VCaP (cell line): Measurements from ENCODE around the gene ZNF71.

Experiments used
- H3K27ac ChIP-seq: fragments of 450-650 bp; 2 replicates; pipeline ENCODE4 v1.5.1; 2017
- TF ChIP-seq, protein P1 (sequence below): fragments of 450-650 bp; conservative IDR thresholded peaks from 2 replicates; pipeline ENCODE4 v1.5.1; 2017; ENCODE audit warnings: mild to moderate bottlenecking, moderate library complexity

ZNF71 gene

DNA sequence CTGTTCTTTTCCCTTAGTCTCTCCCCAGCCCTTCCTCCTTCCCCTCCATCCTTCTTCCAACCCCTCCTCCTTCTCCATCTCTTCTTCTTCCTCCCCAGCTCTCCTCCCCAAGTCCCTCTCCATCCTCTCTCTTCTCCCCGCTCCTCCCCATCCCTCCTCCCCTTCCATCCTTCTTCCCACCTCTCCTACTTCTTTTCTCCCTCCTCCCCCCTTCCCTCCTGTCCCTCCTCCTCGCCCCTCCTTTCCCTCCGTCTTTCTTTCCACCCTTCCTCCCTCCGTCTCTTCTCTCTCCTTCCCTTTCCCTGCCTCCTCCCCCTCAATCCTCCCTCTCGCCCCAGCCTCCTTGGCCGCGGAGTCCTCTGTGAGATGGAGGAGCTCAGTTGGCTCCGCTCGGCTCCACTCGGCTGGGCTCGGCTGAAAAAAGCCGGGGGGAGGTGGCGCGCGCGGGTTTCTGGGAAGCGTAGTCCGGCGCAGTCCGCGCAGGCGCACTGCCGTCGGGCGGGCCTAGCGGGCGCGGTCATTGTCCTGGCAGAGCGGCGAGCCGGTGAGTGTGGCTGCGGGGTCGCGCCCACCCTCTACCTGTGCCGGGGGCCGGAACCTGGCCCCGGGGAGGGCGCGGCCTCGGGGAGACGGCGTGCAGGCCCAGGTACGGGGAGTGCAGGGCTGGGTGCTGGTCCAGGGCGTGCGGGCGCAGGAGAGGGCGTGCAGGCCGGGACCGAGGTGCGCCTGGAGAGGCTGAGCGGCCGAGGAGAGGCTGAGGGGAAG, at the start of gene ZNF71:
TSS of gene ZNF71 (plus strand) at position 520 of the 765 bp plus-strand sequence. CDS start 6,257 bp downstream, outside the sequence.
- TF ChIP-seq, protein P1, sequence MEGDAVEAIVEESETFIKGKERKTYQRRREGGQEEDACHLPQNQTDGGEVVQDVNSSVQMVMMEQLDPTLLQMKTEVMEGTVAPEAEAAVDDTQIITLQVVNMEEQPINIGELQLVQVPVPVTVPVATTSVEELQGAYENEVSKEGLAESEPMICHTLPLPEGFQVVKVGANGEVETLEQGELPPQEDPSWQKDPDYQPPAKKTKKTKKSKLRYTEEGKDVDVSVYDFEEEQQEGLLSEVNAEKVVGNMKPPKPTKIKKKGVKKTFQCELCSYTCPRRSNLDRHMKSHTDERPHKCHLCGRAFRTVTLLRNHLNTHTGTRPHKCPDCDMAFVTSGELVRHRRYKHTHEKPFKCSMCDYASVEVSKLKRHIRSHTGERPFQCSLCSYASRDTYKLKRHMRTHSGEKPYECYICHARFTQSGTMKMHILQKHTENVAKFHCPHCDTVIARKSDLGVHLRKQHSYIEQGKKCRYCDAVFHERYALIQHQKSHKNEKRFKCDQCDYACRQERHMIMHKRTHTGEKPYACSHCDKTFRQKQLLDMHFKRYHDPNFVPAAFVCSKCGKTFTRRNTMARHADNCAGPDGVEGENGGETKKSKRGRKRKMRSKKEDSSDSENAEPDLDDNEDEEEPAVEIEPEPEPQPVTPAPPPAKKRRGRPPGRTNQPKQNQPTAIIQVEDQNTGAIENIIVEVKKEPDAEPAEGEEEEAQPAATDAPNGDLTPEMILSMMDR = no peak
- H3K27ac ChIP-seq = peak within 1 kb of the TSS; percentile 81

DNA sequence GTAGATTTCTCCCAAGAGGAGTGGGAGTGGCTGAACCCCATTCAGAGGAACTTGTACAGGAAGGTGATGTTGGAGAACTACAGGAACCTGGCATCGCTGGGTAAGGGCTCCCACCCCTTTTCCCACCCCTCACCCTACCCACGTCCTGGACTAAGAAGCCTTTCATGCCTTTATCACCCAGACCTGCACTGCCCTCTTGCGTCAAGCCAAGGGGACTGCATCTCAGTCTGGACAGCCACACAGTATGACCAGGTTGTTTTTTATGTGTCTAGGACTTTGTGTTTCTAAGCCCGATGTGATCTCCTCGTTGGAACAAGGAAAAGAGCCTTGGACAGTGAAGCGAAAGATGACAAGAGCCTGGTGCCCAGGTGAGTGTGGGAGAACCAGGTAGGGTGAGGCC, 47.6 kb upstream of the ZNF71 start:
- TF ChIP-seq, protein P1 = peak; percentile 76
- no peak overlapping the region for H3K27ac ChIP-seq

DNA sequence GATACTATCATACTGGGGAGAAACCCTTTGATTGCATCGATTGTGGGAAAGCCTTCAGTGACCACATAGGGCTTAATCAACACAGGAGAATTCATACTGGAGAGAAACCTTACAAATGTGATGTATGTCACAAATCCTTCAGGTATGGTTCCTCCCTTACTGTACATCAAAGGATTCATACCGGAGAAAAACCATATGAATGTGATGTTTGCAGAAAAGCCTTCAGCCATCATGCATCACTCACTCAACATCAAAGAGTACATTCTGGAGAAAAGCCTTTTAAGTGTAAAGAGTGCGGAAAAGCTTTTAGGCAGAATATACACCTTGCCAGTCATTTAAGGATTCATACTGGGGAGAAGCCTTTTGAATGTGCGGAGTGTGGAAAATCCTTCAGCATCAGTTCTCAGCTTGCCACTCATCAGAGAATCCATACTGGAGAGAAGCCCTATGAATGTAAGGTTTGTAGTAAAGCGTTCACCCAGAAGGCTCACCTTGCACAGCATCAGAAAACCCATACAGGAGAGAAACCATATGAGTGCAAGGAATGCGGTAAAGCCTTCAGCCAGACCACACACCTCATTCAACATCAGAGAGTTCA, 40.7 kb upstream of the ZNF71 start:
- no peak overlapping the region for H3K27ac ChIP-seq
- TF ChIP-seq, protein P1 = no peak

DNA sequence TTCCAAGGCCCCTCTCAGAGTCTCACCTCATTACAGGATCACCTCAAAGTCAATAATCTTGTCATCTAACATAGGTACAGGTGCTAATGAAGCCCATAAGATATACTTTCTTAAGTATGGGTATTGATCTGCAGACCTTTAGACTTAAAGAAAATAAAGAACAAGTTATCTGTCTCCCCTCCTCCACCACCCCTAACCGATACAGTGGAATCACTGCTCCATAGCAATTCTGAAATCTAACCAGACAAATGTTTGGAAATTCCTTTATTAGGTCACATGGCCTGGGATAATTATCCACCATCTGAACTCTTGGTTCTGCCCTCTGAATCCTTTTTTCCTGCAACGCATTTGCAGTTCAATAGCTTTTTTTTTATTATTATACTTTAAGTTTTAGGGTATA, 32.3 kb upstream of the ZNF71 start:
- H3K27ac ChIP-seq = no peak overlapping the region
- TF ChIP-seq, protein P1 = no peak

DNA sequence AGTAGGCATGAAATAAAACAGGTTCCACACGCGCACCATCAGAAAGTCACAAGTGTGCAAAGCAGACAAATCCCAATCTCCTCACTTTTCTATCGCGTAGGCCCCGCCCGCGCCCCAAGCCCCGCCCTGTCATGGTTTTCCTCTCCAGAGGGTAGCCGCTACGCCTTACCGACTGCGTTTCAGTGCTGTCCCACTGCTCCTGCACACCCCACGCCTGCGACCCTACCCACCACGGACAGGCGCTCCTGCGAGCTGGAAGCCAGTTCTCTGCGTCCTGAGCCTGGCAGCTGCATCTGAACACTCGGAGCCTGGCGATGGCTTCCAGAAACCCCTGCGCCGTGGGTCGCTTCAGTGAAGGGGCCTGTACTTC, 28.2 kb upstream of the ZNF71 start:
- TF ChIP-seq, protein P1 = no peak
- H3K27ac ChIP-seq = peak overlapping the region; percentile 83

DNA sequence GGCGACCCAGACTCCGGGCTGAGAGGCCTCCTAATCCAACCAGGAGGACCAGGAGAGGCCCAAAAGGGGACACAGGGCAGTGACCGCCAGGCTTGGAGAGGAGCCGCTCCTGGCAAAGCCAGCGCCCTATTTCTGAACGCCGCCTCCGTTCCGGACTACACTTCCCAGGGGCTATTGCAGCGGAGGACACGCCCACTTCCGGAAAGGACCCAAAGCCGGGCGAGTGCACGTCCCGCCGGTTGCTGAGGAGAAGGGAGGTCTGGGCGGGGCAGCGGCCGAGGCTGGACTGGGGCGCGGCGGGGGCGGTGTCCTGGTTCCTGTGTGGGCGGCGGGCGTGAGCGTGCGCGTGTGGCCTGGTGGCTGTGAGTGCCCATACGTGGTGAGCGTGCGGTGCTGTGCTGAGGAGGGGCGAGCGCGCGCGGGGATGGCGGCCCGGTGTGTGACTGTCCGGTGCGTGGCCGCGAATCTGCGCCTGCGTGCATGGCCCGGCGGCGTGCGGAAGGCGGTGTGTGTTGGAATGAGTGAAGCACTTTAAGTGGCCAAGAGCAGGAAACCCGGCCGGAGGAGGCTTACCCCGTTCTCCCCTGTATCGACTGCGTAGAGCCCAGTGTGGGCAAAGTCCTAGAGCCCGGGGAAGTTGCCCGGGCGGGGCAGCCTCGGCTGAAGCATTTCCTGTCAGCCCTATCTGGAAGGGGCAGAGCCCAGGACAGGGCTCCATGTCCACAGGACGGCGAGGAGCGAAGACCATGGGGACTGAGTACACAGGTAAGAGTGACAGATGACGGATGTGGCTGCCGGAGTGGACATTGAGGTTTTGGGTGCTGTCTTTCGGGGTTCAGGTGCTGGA, 27.6 kb upstream of the ZNF71 start, which contains the start of gene ZNF470:
TSS of gene ZNF470 (plus strand) at position 195 of the 847 bp plus-strand sequence. CDS start 2,844 bp downstream, outside the sequence.
- H3K27ac ChIP-seq = peak within 1 kb of the TSS; percentile 83
- TF ChIP-seq, protein P1 = no peak

DNA sequence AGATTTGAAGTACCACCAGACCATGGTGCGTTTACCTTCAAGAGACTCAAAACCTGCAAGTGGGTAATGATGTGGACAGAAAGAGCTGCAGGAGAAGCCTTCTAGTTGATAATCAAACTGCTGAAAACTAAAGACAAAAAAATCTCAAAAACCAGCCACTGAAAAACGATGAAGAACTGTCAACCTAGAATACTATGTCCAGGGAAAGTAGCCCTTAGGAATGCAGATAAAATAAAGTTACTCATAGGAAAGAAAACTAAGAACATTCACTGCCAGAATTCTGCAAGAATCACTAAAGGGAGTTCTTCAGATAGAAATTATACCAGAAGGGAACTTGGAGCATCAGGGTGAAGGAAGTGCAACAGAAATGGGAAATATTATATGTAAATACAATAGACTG, 22.5 kb upstream of the ZNF71 start:
- H3K27ac ChIP-seq = no peak overlapping the region
- TF ChIP-seq, protein P1 = no peak
